Colonic mucosa (tissue), 4 donors: ENCODE data around the gene MDM4. TPM values are rescaled to one million over a fixed set of nuclear protein-coding genes. Genes with fewer than 3 reads are reported as not detected.

Experiments used
- DNase-seq: peaks from one replicate; pipeline ENCODE4 v3.0.0-alpha.2; 2020
- H3K27ac ChIP-seq: fragments of 200-600 bp; one replicate; pipeline ENCODE4 v1.8.0; 2021
- H3K27me3 ChIP-seq: fragments of 200-600 bp; one replicate; pipeline ENCODE4 v1.8.0; 2021
- H3K36me3 ChIP-seq: fragments of 200-600 bp; one replicate; pipeline ENCODE4 v1.8.0; 2021
- H3K4me1 ChIP-seq: fragments of 200-600 bp; one replicate; pipeline ENCODE4 v1.8.0; 2021; ENCODE audit warnings: mild to moderate bottlenecking
- H3K4me3 ChIP-seq: fragments of 200-600 bp; one replicate; pipeline ENCODE4 v1.8.0; 2021
- H3K9ac ChIP-seq, 2 donors: one replicate each; pipeline ENCODE4 v1.7.0; 2013; ENCODE audit warnings: control low read depth in 2 of 2, low read depth in 2 of 2, low read length in 2 of 2
- H3K9me3 ChIP-seq: fragments of 200-600 bp; one replicate; pipeline ENCODE4 v1.8.0; 2021
- intact Hi-C: fragments of 100-400 bp; cut with DNase I; formaldehyde crosslinking; loops from one replicate; pipeline ENCODE4 v1.14.1; 2022
- total RNA-seq, 2 donors: library from RNA; stranded (reverse); fragmentation: NEBNext Ultra II Directional in 1 of 2; extraction: Animal tissue kit (Norgen Biotek cat#: 25700) in 1 of 2; gene quantifications; one replicate each; pipeline ENCODE4 v1.2.1, GENCODE V29; 2021
- TF ChIP-seq, protein P1 (sequence below): fragments of 200-600 bp; IDR thresholded peaks from one replicate; pipeline ENCODE4 v1.8.0; 2022; ENCODE audit warnings: antibody characterized with exemption, mild to moderate bottlenecking
- donor health status: healthy.
- donor health status: DM: no; HTN: no; CAD: no.
- donor health status: DM: no; HTN: no; CAD: no.

Gene MDM4
- total RNA-seq, 2 donors from 2014 or later = 43.7 to 49.8 TPM

DNA sequence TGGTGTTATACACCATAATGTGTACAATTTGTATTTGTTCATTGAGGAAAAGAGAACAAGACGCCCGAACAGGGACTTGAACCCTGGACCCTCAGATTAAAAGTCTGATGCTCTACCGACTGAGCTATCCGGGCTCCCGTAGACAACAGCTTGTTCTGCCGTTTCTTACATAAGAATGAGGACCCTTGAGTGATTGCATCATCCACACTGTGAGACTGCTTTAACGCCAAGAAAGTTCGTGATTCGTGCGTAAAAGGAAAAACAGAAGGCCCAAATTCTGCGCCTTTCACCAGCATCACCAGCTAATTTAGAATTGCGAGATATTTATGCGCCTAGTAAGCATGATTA lies 9.3 kb upstream of the MDM4 start:
- TF ChIP-seq, protein P1, sequence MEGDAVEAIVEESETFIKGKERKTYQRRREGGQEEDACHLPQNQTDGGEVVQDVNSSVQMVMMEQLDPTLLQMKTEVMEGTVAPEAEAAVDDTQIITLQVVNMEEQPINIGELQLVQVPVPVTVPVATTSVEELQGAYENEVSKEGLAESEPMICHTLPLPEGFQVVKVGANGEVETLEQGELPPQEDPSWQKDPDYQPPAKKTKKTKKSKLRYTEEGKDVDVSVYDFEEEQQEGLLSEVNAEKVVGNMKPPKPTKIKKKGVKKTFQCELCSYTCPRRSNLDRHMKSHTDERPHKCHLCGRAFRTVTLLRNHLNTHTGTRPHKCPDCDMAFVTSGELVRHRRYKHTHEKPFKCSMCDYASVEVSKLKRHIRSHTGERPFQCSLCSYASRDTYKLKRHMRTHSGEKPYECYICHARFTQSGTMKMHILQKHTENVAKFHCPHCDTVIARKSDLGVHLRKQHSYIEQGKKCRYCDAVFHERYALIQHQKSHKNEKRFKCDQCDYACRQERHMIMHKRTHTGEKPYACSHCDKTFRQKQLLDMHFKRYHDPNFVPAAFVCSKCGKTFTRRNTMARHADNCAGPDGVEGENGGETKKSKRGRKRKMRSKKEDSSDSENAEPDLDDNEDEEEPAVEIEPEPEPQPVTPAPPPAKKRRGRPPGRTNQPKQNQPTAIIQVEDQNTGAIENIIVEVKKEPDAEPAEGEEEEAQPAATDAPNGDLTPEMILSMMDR = no peak
- Histone ChIP-seq H3K9me3 (no peaks in the 10 kb centered on the region), H3K27me3 (no peaks in the 10 kb centered on the region), H3K4me1 (no peaks in the 10 kb centered on the region), H3K4me3 (peak overlapping the region; percentile 45), H3K9ac (peak overlapping the region; percentile 52 to 80), H3K36me3 (no peaks in the 10 kb centered on the region), H3K27ac (peak overlapping the region; percentile 80)
- DNase-seq = peak; percentile 93
- intact Hi-C loops = no loop called here

DNA sequence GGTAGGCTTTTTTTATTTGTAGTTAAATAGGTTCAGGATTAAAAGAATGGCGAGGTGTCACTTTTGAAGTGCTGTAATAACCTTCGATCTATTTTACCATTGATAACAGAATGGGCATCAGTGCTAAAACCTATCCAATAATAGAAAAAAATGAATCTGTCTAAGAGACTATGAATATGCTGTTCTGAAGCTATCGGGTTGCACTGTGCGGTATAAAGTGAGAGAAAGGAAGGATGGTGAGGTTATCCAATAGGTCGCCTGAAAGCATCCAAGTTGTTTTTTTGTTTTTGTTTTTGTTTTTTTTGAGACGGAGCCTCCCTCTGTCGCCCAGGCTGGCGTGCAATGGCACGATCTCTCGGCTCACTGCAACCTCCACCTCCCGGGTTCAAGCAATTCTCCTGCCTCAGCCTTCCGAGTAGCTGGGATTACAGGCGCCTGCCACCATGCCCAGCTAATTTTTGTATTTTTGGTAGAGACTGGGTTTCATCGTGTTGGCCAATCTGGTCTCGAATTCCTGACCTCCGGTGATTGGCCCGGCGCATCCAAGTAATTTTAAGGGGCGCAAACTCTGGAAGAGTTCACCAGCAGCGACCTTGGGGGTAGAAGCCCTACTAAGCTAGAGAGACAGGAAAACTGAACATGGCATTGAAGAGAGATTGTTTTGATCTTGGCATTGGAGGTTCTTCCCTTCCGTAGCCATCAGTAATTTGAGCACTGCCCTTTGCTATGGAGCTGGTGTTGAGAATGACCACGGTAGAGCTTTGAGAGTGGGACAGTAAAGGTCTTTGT lies 8.7 kb upstream of the MDM4 start:
- peak; percentile 50 for DNase-seq
- no peaks in the 10 kb centered on the region for H3K27me3 ChIP-seq
- intact Hi-C loops = no loop called here

DNA sequence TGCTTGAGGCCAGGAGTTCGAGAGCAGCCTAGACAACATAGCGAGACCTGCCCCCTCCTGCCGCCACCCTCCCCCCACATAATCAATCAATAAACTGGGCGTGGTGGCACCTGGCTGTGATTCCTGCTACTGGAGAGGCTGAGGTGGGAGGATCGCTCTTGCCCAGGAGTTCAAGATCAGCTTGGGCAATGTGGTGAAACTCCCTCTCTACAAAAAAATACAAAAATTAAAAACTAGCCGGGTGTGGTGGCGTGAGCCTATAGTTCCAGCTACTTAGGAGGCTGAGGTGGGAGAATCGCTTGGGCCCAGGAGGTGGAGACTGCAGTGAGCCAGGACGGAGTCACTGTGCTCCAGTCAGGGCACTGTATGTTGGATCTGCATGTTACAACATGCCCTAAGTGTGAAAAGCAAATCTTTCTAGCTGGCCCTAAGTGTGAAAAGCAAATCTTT lies 7.0 kb upstream of the MDM4 start:
- Histone ChIP-seq H3K9ac (no peak overlapping the region), H3K4me3 (no peak overlapping the region), H3K27ac (no peak overlapping the region), H3K36me3 (no peaks in the 10 kb centered on the region), H3K27me3 (no peaks in the 10 kb centered on the region), H3K9me3 (no peaks in the 10 kb centered on the region), H3K4me1 (no peaks in the 10 kb centered on the region)
- TF ChIP-seq, protein P1 = no peak
- intact Hi-C loops = no loop called here
- DNase-seq = no peak

More for the DNA sequence above, 8.7 kb upstream of the MDM4 start:
- peak overlapping the region; percentile 80 for H3K27ac ChIP-seq
- H3K36me3 ChIP-seq = no peaks in the 10 kb centered on the region
- TF ChIP-seq, protein P1 = no peak
- no peaks in the 10 kb centered on the region for H3K9me3 ChIP-seq
- peak overlapping the region; percentile 52 to 80 for H3K9ac ChIP-seq
- H3K4me3 ChIP-seq = peak overlapping the region; percentile 45
- no peaks in the 10 kb centered on the region for H3K4me1 ChIP-seq

DNA sequence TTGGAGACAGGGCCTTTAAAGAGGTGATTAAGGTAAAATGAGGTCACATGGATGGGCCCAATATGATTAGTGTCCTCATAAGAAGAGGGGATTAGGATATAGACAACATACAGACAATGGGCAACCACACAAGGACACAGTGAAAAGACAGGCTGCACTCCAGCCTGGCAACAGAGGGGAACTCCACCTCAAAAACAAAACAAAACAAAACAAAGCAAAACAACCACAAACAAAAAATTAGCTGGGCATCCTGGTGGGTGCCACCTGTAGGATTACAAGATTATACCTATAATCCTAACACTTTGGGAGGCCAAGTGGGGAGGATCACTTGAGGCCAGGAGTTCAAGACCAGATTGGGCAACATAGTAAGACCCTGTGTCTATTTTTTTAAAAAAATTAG lies 4.8 kb upstream of the MDM4 start:
- Histone ChIP-seq H3K4me3 (no peak overlapping the region), H3K9me3 (no peaks in the 10 kb centered on the region), H3K36me3 (no peaks in the 10 kb centered on the region), H3K27ac (no peak overlapping the region), H3K9ac (no peak overlapping the region), H3K4me1 (no peaks in the 10 kb centered on the region), H3K27me3 (no peaks in the 10 kb centered on the region)
- intact Hi-C loops = no loop called here
- TF ChIP-seq, protein P1 = no peak
- no peak for DNase-seq

DNA sequence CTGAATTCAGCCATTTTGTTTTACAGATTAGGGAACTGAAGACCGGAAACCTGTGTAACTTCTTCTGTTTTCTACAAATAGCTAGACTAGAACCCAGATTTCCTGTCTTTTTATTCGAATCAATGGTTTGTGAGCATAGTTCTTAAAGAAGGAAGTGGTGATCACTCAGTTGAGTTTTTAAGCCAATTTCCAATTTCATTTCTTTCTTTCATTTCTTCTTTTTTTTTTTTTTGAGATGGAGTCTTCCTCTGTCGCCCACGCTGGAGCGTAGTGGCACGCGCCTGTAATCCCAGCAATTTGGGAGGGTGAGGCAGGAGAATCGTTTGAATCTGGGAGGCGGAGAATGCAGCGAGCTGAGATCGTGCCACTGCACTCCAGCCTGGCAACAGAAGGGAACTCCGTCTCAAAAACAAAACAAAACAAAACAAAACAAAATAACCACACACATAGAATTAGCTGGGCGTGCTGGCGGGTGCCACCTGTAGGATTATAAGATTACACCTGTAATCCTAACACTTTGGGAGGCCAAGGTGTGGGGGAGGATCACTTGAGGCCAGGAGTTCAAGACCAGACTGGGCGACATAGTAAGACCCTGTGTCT lies 3.0 kb upstream of the MDM4 start:
- H3K27ac ChIP-seq = peak overlapping the region; percentile 60
- no peak for DNase-seq
- intact Hi-C loops = no loop called here
- TF ChIP-seq, protein P1 = no peak
- H3K36me3 ChIP-seq = no peaks in the 10 kb centered on the region
- H3K4me3 ChIP-seq = no peak overlapping the region
- H3K27me3 ChIP-seq = no peaks in the 10 kb centered on the region
- no peaks in the 10 kb centered on the region for H3K9me3 ChIP-seq
- peaks cover 4% of the 10 kb centered on the region for H3K4me1 ChIP-seq
- no peak overlapping the region for H3K9ac ChIP-seq
